SK-N-SH treated with all-trans-retinoic acid at 6 μM for 48 hours (cell line): ENCODE data around the gene GOLT1A.

ENCODE experiments used
- BACH2 ChIP-seq: fragments of 250-450 bp; sonication (Bioruptor Pico); IDR thresholded peaks from 2 replicates; pipeline ENCODE4 v1.9.0; 2021; ENCODE audit warnings: mild to moderate bottlenecking, borderline replicate concordance
- CREB5 ChIP-seq: fragments of 250-450 bp; sonication (Bioruptor Pico); IDR thresholded peaks from 2 replicates; pipeline ENCODE4 v1.5.1; 2020; ENCODE audit warnings: low read depth, mild to moderate bottlenecking, moderate library complexity
- ESRRG ChIP-seq: fragments of 250-450 bp; sonication (Bioruptor Pico); IDR thresholded peaks from 2 replicates; pipeline ENCODE4 v1.6.1; 2021; ENCODE audit warnings: mild to moderate bottlenecking
- ISL1 ChIP-seq: fragments of 250-450 bp; sonication (Bioruptor Pico); IDR thresholded peaks from 2 replicates; pipeline ENCODE4 v2.1.2; 2022; ENCODE audit warnings: mild to moderate bottlenecking, moderate library complexity
- PATZ1 ChIP-seq: fragments of 250-450 bp; sonication (Bioruptor Pico); IDR thresholded peaks from 2 replicates; pipeline ENCODE4 v1.8.0; 2020; ENCODE audit warnings: mild to moderate bottlenecking, moderate library complexity, borderline replicate concordance
- RARB ChIP-seq: fragments of 250-450 bp; sonication (Bioruptor Pico); IDR thresholded peaks from 2 replicates; pipeline ENCODE4 v1.8.0; 2021; ENCODE audit warnings: mild to moderate bottlenecking, moderate library complexity
- SNAI2 ChIP-seq: fragments of 250-450 bp; sonication (Bioruptor Pico); IDR thresholded peaks from 2 replicates; pipeline ENCODE4 v1.5.0; 2020; ENCODE audit warnings: mild to moderate bottlenecking, moderate library complexity
- TCF4 ChIP-seq: fragments of 250-450 bp; sonication (Bioruptor Pico); IDR thresholded peaks from 2 replicates; pipeline ENCODE4 v1.8.0; 2021; ENCODE audit warnings: mild to moderate bottlenecking, moderate library complexity, borderline replicate concordance
- TOX ChIP-seq: fragments of 250-450 bp; sonication (Bioruptor Pico); IDR thresholded peaks from 2 replicates; pipeline ENCODE4 v1.8.0; 2021; ENCODE audit warnings: mild to moderate bottlenecking, moderate library complexity, borderline replicate concordance
- ZFP30 ChIP-seq: fragments of 450-650 bp; formaldehyde crosslinking; IDR thresholded peaks from 2 replicates; pipeline ENCODE4 v1.5.0; 2022; ENCODE audit warnings: mild to moderate bottlenecking, moderate library complexity

GRCh38 chr1:204199579-204199978 is 14.2 kb downstream of the GOLT1A start:
- TF ChIP-seq RARB (CRISPR knock-in tag) (no peak), SNAI2 (CRISPR knock-in tag) (no peak), BACH2 (no peak), ESRRG (CRISPR knock-in tag) (no peak), ZFP30 (no peak), TOX (CRISPR knock-in tag) (no peak), PATZ1 (no peak), ISL1 (no peak), TCF4 (no peak), CREB5 (no peak)
